Parathyroid adenoma (tissue), 2 donors: ENCODE results near the gene GRAMD2B.

Source experiments
- H2AFZ ChIP-seq: fragments of 300-600 bp; sonication (generic); one replicate; pipeline ENCODE4 v1.7.0; 2017; ENCODE audit warnings: antibody characterized with exemption, mild to moderate bottlenecking
- H3K27ac ChIP-seq: fragments of 300-600 bp; sonication (generic); one replicate; pipeline ENCODE4 v1.7.0; 2017
- H3K27me3 ChIP-seq: fragments of 300-600 bp; sonication (generic); one replicate; pipeline ENCODE4 v1.7.0; 2017; ENCODE audit warnings: low read length; ENCODE audit not compliant: control insufficient read depth, insufficient read depth
- H3K36me3 ChIP-seq: fragments of 300-600 bp; sonication (generic); one replicate; pipeline ENCODE4 v1.7.0; 2017; ENCODE audit warnings: low read length; ENCODE audit not compliant: control insufficient read depth, insufficient read depth
- H3K4me1 ChIP-seq: fragments of 300-600 bp; sonication (generic); one replicate; pipeline ENCODE4 v1.7.0; 2017; ENCODE audit warnings: control low read depth
- H3K4me2 ChIP-seq: fragments of 300-600 bp; sonication (generic); one replicate; pipeline ENCODE4 v1.7.0; 2017; ENCODE audit warnings: low read length
- H3K4me3 ChIP-seq: fragments of 300-600 bp; sonication (generic); one replicate; pipeline ENCODE4 v1.7.0; 2017; ENCODE audit warnings: low read depth, low read length
- H3K79me2 ChIP-seq: fragments of 300-600 bp; sonication (generic); one replicate; pipeline ENCODE4 v1.7.0; 2017; ENCODE audit warnings: control low read depth
- H3K9ac ChIP-seq: fragments of 300-600 bp; sonication (generic); one replicate; pipeline ENCODE4 v1.7.0; 2017; ENCODE audit warnings: mild to moderate bottlenecking
- H3K9me3 ChIP-seq: fragments of 300-600 bp; sonication (generic); one replicate; pipeline ENCODE4 v1.7.0; 2017; ENCODE audit warnings: low read length; ENCODE audit not compliant: control insufficient read depth
- CTCF ChIP-seq: fragments of 300-600 bp; sonication (generic); IDR thresholded peaks from one replicate; pipeline ENCODE4 v1.7.0; 2017; ENCODE audit warnings: antibody characterized with exemption, mild to moderate bottlenecking
- donor health status: primary hyperparathyroidism.

The GRAMD2B gene

GRCh38 chr5:126417178-126417577, 6.0 kb upstream of the GRAMD2B start:
- H3K4me1 ChIP-seq: no peaks in the 10 kb centered on the region
- no peak overlapping the region for H2AFZ ChIP-seq
- H3K4me2 ChIP-seq: no peak overlapping the region
- no peak overlapping the region for H3K9ac ChIP-seq
- no peaks in the 10 kb centered on the region for H3K9me3 ChIP-seq
- H3K27ac ChIP-seq: no peak overlapping the region
- TF ChIP-seq CTCF: no peak
- no peaks in the 10 kb centered on the region for H3K27me3 ChIP-seq
- no peaks in the 10 kb centered on the region for H3K36me3 ChIP-seq
- H3K4me3 ChIP-seq: no peak overlapping the region
- no peaks in the 10 kb centered on the region for H3K79me2 ChIP-seq

GRCh38 chr5:126419102-126419501, 4.1 kb upstream of the GRAMD2B start:
- Histone ChIP-seq H3K4me2 (no peak overlapping the region), H3K4me3 (no peak overlapping the region), H3K36me3 (no peaks in the 10 kb centered on the region), H3K27me3 (no peaks in the 10 kb centered on the region), H2AFZ (no peak overlapping the region), H3K4me1 (no peaks in the 10 kb centered on the region), H3K27ac (no peak overlapping the region), H3K9me3 (no peaks in the 10 kb centered on the region), H3K79me2 (no peaks in the 10 kb centered on the region), H3K9ac (no peak overlapping the region)
- no peak for TF ChIP-seq CTCF

DNA sequence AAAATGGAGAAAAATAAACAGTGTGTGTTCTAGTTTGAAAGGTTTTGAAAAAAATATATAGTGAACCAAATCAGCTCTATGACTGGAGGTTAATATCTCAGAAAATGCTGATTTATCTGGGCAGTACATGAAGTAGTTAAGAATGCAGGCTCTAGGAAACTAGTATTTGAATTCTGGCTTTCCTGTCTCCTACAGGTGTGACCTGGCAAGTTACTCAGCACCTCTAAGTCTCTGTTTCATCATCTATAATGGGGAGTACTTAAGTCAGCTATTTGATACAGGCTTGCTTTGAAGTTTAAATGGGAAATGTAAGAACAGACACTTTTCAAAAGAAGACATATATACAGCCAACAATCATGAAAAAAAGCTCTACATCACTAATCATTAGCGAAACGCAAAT, 5.2 kb downstream of the GRAMD2B start:
- Histone ChIP-seq H3K9me3 (no peaks in the 10 kb centered on the region), H2AFZ (no peak overlapping the region), H3K27me3 (no peaks in the 10 kb centered on the region), H3K36me3 (no peaks in the 10 kb centered on the region), H3K9ac (no peak overlapping the region), H3K79me2 (no peaks in the 10 kb centered on the region), H3K27ac (no peak overlapping the region), H3K4me2 (no peak overlapping the region), H3K4me1 (no peaks in the 10 kb centered on the region), H3K4me3 (no peak overlapping the region)
- no peak for TF ChIP-seq CTCF

DNA sequence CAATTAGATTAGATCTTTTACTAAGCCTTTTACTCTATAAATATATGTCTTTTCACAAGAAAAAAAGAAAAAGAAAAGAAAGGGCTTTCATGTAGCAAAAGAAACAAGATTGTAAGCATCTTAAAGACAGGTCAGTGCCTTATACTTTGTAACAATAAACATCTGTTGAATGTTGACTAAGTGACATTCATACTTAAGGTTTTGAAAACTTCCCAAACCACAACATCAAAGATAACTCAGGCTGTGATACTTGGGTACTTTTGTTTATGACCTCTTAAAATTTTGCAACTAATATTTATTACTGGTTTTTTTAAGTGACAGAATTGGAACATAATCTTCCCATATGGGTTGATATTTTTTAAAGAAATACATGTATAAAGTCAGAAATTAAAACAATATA, 7.4 kb downstream of the GRAMD2B start:
- Histone ChIP-seq H2AFZ (no peak overlapping the region), H3K4me2 (no peak overlapping the region), H3K4me3 (no peak overlapping the region), H3K36me3 (no peaks in the 10 kb centered on the region), H3K9ac (no peak overlapping the region), H3K27ac (no peak overlapping the region), H3K79me2 (no peaks in the 10 kb centered on the region), H3K4me1 (no peaks in the 10 kb centered on the region), H3K27me3 (no peaks in the 10 kb centered on the region), H3K9me3 (no peaks in the 10 kb centered on the region)
- no peak for TF ChIP-seq CTCF

DNA sequence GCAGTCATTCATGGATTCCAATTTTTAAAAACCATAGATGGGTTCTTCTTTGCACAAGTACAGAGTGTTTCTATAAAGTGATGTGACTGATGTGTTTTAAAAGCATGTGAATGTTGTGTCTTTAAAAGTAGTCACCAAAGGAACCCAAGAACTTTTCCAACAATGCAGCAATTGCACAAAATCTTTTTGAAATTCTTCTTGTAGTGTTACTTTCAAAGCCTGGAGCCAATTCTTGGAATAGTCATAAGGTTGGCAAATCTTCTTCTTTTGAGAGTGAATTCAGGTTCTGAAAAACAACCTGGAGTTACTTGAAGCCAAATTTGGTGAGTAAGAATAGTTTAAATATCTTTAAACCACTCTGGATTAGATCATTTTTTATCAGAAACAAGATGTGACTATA, 10.5 kb downstream of the GRAMD2B start:
- Histone ChIP-seq H2AFZ (no peak overlapping the region), H3K27ac (no peak overlapping the region), H3K9me3 (no peaks in the 10 kb centered on the region), H3K27me3 (no peaks in the 10 kb centered on the region), H3K4me1 (no peaks in the 10 kb centered on the region), H3K79me2 (no peaks in the 10 kb centered on the region), H3K36me3 (no peaks in the 10 kb centered on the region), H3K4me2 (no peak overlapping the region), H3K9ac (no peak overlapping the region), H3K4me3 (no peak overlapping the region)
- TF ChIP-seq CTCF: no peak
